Measurements from ENCODE around the gene ZEB1. TPM values are rescaled to one million over a fixed set of nuclear protein-coding genes. Genes with fewer than 3 reads are reported as not detected.

ZEB1 gene
- total and polyA plus RNA-seq, 12 donors, result 10.6 to 125 (median 96.4) TPM

- no peak for TF ChIP-seq CTCF (IDR thresholded peaks at IDR 0.05)
- ATAC-seq (no peak), DNase-seq (no peak)
- intact Hi-C loops (cut with DNase I), result loop anchor here in 1 of 10 donors (10.0 kb wide), 1 partner anchor 48 kb away; no protein-coding TSS in a partner anchor
- 91% methylated on average over 1 of the region's 1 CpG for WGBS, 2 donors
- Histone ChIP-seq H3K27me3 (no peaks in the 10 kb centered on the region), H3K9me3 (no peaks in the 10 kb centered on the region), H3K4me3 (no peak overlapping the region), H3K36me3 (no peaks in the 10 kb centered on the region), H3K27ac (peak overlapping the region in 1 of 10 donors; percentile 1), H3K4me1 (peaks cover 4 to 92% (median 81%) of the 10 kb centered on the region in 9 donors)
Observed at GRCh38 chr10:31346953-31347352, 27.9 kb downstream of the ZEB1 start.

- Histone ChIP-seq H3K36me3 (no peaks in the 10 kb centered on the region), H3K4me3 (no peak overlapping the region), H3K9me3 (peaks cover 0 to 5% (median 0%) of the 10 kb centered on the region in 11 donors), H3K4me1 (peaks cover 4 to 93% (median 75%) of the 10 kb centered on the region in 9 donors), H3K27me3 (no peaks in the 10 kb centered on the region), H3K27ac (peak overlapping the region in 1 of 10 donors; percentile 4)
- ATAC-seq, result no peak
- intact Hi-C loops (cut with DNase I), result loop anchor here in 1 of 10 donors (10.0 kb wide), 1 partner anchor 47 kb away; no protein-coding TSS in a partner anchor
- TF ChIP-seq CTCF (IDR thresholded peaks at IDR 0.05), result no peak
- no peak for DNase-seq
Observed at GRCh38 chr10:31347705-31348104, 28.7 kb downstream of the ZEB1 start.

GRCh38 chr10:31350891-31351290 lies 31.9 kb downstream of the ZEB1 start:
- Histone ChIP-seq H3K27ac (no peak overlapping the region), H3K4me3 (no peak overlapping the region), H3K36me3 (no peaks in the 10 kb centered on the region), H3K4me1 (peaks cover 0 to 91% (median 66%) of the 10 kb centered on the region in 9 donors), H3K27me3 (no peaks in the 10 kb centered on the region), H3K9me3 (peaks cover 0 to 6% (median 0%) of the 10 kb centered on the region in 11 donors)
- DNase-seq, result no peak
- intact Hi-C loops (cut with DNase I), result no loop called here
- 87 to 88% methylated on average over 1 of the region's 1 CpG for WGBS, 2 donors
- TF ChIP-seq CTCF (IDR thresholded peaks at IDR 0.05), result no peak
- no peak for ATAC-seq

GRCh38 chr10:31352436-31353226 lies 33.6 kb downstream of the ZEB1 start:
- Histone ChIP-seq H3K27me3 (no peaks in the 10 kb centered on the region), H3K4me3 (no peak overlapping the region), H3K9me3 (peaks cover 0 to 6% (median 0%) of the 10 kb centered on the region in 11 donors), H3K4me1 (peaks cover 0 to 88% (median 58%) of the 10 kb centered on the region in 9 donors), H3K36me3 (no peaks in the 10 kb centered on the region), H3K27ac (no peak overlapping the region)
- no peak for TF ChIP-seq CTCF (IDR thresholded peaks at IDR 0.05)
- whole genome bisulfite sequencing, 2 donors, result 88 to 91% methylated on average over 2 of the region's 2 CpGs
- intact Hi-C loops (cut with DNase I), result no loop called here
- ATAC-seq (no peak), DNase-seq (no peak)

Data from heart right ventricle (tissue), 16 donors.